Measurements from ENCODE around the gene UBL3. TPM values are rescaled to one million over a fixed set of nuclear protein-coding genes. Genes with fewer than 3 reads are reported as not detected.

Gene UBL3
- total RNA-seq, 1 donor from 2014 or later, result 16.1 TPM

DNA sequence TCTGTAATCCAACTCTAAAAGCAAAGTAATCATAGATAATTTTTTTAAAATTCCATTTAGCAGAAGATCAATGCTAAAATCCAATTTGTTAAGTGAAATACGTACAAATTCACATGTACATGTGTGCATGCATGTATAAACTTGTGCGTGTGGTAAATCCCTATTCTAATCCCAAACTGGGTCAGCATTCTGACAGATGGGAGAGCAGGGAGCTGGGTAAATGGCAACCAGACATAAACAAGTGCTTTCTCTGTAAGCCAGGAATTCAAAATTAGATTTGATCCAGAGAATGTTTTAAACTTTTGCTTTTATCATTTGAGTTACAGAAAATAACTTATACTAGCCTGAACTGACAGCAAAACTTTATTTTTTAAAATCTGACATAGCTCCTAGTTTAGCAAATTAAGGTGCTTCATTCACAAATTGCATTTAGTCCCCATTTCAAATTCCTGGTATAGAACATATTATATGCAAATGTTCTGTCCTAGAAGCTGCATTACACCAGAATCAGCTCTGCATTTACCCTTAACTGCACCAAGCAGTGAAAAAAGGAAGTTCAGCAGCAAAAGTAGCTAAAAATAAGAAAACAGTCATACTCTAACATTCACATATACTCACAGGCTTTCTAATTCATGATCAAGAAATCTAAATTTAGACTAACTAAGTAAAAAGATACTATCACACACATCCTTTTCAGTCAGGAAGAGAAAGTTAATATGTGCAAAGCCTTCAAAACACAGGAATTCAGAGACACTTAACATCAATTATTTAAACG, 32.6 kb downstream of the UBL3 start:
- no peaks in the 10 kb centered on the region for H3K27me3 ChIP-seq (ENCODE audit: control insufficient read depth, insufficient read depth, low read length)
- H3K4me3 ChIP-seq (ENCODE audit: low read depth, low read length), result no peak overlapping the region
- TF ChIP-seq, protein P1, sequence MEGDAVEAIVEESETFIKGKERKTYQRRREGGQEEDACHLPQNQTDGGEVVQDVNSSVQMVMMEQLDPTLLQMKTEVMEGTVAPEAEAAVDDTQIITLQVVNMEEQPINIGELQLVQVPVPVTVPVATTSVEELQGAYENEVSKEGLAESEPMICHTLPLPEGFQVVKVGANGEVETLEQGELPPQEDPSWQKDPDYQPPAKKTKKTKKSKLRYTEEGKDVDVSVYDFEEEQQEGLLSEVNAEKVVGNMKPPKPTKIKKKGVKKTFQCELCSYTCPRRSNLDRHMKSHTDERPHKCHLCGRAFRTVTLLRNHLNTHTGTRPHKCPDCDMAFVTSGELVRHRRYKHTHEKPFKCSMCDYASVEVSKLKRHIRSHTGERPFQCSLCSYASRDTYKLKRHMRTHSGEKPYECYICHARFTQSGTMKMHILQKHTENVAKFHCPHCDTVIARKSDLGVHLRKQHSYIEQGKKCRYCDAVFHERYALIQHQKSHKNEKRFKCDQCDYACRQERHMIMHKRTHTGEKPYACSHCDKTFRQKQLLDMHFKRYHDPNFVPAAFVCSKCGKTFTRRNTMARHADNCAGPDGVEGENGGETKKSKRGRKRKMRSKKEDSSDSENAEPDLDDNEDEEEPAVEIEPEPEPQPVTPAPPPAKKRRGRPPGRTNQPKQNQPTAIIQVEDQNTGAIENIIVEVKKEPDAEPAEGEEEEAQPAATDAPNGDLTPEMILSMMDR (IDR thresholded peaks at IDR 0.05; ENCODE audit: insufficient read depth, low read length, severe bottlenecking), result no peak
- H3K36me3 ChIP-seq (ENCODE audit: control insufficient read depth, insufficient read depth, low read length), result no peaks in the 10 kb centered on the region
- DNase-seq (ENCODE audit: low read depth), result no peak
- FAIRE-seq, result no peak

DNA sequence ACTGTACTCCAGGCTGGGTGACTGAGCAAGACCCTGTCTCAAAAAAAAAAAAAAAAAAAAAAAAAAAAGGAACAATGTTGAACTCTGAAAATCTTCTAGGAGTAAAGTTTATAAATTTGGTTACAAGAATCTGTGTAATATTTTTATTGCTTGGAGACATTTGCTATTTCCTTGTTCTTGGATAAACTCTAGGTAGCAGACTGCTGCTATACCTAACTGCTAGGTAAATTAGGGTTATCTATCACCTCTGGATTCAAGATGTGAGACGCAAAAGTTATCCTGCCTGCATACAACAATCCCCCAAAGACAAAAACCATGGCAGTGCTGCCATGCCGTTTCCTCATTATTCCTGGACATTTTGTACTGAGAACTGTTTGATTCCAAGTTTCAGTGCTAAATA, 33.7 kb downstream of the UBL3 start:
- Histone ChIP-seq H3K4me3 (ENCODE audit: low read depth, low read length) (no peak overlapping the region), H3K27me3 (ENCODE audit: control insufficient read depth, insufficient read depth, low read length) (no peaks in the 10 kb centered on the region), H3K36me3 (ENCODE audit: control insufficient read depth, insufficient read depth, low read length) (no peaks in the 10 kb centered on the region)
- TF ChIP-seq, protein P1 (IDR thresholded peaks at IDR 0.05; ENCODE audit: insufficient read depth, low read length, severe bottlenecking), result no peak
- DNase-seq (ENCODE audit: low read depth), result no peak
- FAIRE-seq, result no peak

- DNase-seq (ENCODE audit: low read depth) (no peak), FAIRE-seq (no peak)
- H3K4me3 ChIP-seq (ENCODE audit: low read depth, low read length), result no peak overlapping the region
- no peaks in the 10 kb centered on the region for H3K27me3 ChIP-seq (ENCODE audit: control insufficient read depth, insufficient read depth, low read length)
- H3K36me3 ChIP-seq (ENCODE audit: control insufficient read depth, insufficient read depth, low read length), result no peaks in the 10 kb centered on the region
- TF ChIP-seq, protein P1 (IDR thresholded peaks at IDR 0.05; ENCODE audit: insufficient read depth, low read length, severe bottlenecking), result no peak
Measured at GRCh38 chr13:29815336-29815735, 35.1 kb downstream of the UBL3 start.

GRCh38 chr13:29810898-29811297, 39.5 kb downstream of the UBL3 start:
- no peak for DNase-seq (ENCODE audit: low read depth)
- Histone ChIP-seq H3K36me3 (ENCODE audit: control insufficient read depth, insufficient read depth, low read length) (no peaks in the 10 kb centered on the region), H3K27me3 (ENCODE audit: control insufficient read depth, insufficient read depth, low read length) (no peaks in the 10 kb centered on the region), H3K4me3 (ENCODE audit: low read depth, low read length) (no peak overlapping the region)
- no peak for FAIRE-seq
- TF ChIP-seq, protein P1 (IDR thresholded peaks at IDR 0.05; ENCODE audit: insufficient read depth, low read length, severe bottlenecking), result no peak

DNA sequence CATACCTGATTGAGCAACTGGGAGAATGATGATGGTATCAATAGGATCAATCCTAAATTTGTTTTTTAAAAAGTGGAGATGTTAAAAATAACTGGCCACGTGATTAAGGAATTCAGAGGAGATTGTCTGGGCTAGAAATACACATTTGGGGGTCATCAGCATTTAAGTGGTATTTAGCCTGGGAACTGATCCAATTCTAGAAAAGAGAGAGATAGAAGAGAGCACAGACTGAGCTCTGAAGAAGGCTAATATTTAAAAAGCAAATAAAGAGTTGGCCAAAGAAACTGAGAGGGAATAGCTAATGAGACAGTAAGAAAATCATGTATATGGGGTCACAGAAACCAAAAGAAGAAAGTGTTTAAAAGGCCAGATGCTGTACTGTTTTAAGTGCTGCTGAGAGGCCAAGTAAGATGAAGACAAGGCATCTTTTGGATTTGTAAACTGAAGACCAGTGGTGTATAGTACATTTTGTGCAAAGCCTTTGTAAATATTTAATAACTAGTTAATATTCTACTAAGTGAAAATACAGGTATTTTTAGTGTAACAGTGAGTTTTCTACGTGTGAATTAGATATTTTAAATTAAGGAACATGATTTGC, 40.2 kb downstream of the UBL3 start:
- no peak for DNase-seq (ENCODE audit: low read depth)
- no peak for FAIRE-seq

More for the DNA sequence above, 40.2 kb downstream of the UBL3 start:
- no peaks in the 10 kb centered on the region for H3K27me3 ChIP-seq (ENCODE audit: control insufficient read depth, insufficient read depth, low read length)
- no peak overlapping the region for H3K4me3 ChIP-seq (ENCODE audit: low read depth, low read length)
- H3K36me3 ChIP-seq (ENCODE audit: control insufficient read depth, insufficient read depth, low read length), result no peaks in the 10 kb centered on the region
- TF ChIP-seq, protein P1 (IDR thresholded peaks at IDR 0.05; ENCODE audit: insufficient read depth, low read length, severe bottlenecking), result no peak
